ENCODE results near the gene SYT11.
"Not testable (repeated sequence)": the region's sequence is repeated elsewhere in the genome, so short reads cannot be mapped to it uniquely, and the experiment has no call there.

Gene SYT11

GRCh38 chr1:155859234-155859829, at the start of gene SYT11:
Gene SYT11, plus strand, starts transcription at chr1:155859567. Its CDS starts 195 bp downstream, at chr1:155859762.
- DNase-seq, result peak; percentile 97

DNA sequence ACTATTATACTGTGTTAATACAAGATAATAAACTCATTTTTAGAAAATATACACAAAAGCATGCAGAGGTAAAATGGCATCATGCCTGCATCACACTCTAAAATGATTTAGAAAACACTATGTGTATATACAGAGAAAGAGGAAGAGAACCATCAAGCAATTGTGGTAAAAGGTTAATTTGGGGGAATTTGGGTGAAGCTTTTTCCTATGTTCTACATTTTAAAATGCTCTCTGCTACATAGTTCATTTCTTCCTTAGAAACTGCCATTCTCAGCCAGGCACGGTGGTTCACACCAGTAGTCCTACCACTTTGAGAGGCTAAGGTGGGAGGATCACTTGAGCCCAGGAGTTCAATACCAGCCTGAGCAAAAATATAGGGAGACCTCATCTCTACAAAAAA, 46.5 kb upstream of the SYT11 start:
- DNase-seq, result no peak

GRCh38 chr1:155813672-155814071, 45.7 kb upstream of the SYT11 start:
- DNase-seq, result no peak

- no peak for DNase-seq
Observed at GRCh38 chr1:155816351-155816750, 43.0 kb upstream of the SYT11 start.

DNA sequence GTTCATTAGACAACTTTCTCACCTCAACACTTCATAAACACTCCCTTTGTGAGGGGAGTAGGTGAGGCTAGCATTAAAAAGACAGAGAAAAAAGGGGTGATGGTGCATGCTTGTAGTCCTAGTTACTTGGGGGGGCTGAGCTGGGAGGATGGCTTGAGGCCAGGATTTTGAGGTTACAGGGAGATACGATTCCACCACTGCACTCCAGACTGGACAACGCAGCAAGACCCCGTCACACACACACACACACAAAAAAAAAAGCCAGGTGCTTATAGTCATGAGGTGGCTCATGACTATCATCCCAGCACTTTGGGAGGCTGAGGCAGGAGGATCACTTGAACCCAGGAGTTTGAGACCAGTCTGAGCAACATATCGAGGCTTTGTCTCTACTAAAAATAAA, 31.9 kb upstream of the SYT11 start:
- no peak for DNase-seq

GRCh38 chr1:155831279-155831976, 27.9 kb upstream of the SYT11 start:
- DNase-seq, result no peak

DNA sequence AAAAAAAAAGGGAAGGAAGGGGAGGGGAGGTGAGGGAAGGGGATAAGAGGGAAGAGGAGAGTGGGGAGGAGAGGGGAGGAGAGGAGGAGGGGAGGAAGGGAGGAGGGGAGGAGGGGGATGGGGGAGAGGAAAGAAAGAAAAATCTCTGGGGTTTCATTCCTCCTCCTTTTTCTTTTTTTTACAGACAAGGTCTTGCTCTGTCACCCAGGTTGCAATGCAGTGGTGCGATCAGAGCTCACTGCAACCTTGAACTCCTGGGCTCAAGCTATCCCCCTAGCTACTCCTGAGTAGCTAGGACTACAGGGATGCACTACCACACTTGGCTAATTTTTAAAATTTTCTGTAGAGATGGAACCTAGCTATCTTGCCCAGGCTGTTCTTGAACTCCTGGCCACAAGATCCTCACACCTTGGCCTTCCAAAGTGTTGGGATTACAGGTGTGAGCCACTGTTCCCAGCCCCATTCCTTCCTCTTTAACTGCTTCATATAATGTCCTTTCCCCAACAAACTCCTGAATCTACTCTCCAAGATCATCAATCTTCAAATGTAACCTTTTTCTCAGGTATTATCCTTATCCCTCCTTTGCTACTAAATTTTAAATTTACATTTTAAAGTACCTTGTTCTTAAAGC, 25.6 kb upstream of the SYT11 start:
- DNase-seq, result no peak

DNA sequence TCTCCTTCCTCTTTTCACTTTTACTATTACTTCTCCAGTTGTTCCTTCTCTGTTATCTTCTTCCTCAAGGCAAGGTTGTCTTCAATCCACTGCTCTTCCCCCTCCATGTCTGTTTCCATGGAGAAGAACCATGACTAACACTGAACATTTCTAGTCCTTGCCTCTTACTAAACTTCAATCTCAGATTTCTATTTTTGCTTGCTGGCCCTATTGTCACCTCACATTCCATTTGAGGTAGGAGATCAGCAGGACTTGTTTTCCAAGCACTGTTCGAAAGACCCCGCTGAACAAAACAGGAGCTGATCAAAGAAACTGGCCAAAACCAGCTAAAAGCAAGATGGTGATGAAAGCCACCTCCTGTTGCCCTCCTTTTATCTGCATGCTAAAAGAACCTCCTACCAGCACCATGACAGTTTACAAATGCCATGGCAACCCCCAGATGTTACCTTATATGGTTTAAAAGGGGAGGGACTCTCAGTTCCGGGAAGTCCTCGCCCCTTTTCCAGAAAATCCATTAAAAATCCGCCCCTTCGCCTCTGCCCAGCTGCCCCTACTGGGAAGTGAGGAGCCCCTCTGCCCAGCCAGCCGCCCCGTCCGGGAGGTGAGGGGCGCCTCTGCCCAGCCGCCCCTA, 25.0 kb upstream of the SYT11 start:
- no peak for DNase-seq

GRCh38 chr1:155834927-155835399, 24.4 kb upstream of the SYT11 start:
- not testable (repeated sequence) for DNase-seq

DNA sequence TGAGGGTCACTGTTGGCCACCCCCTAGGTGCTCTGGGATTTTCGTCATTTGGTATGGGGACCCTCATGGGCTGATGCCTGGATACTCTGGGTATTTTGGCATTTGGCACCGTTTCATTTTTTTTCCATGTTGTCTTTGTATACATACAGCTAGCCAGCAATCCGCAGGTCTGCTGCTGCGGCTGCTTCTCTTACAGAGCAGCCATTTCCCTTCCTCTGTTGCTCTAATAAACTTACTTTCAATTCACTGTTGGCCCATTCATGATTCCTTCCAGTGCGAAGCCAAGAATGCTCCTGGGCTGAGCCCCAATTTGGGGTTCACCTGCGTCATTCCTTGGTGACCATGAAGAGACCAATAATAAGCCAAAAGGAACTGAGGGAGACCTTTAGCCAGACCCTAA, 23.8 kb upstream of the SYT11 start:
- no peak for DNase-seq

- no peak for DNase-seq
Observed at GRCh38 chr1:155840386-155840785, 19.0 kb upstream of the SYT11 start.

DNA sequence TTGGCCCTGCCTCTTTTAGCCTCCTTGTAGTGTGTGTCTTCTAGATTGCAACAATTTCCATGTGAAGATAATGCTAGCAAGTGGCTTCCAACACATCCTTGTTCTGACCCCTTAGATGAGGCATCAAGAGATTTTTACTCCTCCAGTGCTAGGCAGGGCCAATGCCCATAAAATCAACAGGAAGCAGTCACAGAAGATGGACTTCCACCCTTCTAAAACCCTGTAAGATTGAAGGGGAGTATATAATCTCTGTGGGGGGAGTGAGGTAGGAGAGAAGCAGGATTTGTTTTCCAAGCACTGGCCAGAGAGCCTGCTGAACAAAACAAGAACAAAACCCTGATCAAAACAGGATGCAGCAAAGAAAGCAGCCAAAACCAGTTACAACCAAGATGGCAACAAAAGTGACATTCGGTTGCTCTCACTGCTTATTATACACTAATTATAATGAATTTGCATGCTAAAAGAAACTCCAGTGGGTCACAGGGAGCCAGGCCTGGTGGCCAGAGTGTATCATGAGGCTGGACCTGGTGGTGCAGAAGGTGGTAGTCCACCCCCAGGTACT, 14.4 kb upstream of the SYT11 start:
- no peak for DNase-seq

- DNase-seq, result no peak
Observed at GRCh38 chr1:155847823-155848529, 11.4 kb upstream of the SYT11 start.

GRCh38 chr1:155850345-155850744, 9.0 kb upstream of the SYT11 start:
- no peak for DNase-seq

DNA sequence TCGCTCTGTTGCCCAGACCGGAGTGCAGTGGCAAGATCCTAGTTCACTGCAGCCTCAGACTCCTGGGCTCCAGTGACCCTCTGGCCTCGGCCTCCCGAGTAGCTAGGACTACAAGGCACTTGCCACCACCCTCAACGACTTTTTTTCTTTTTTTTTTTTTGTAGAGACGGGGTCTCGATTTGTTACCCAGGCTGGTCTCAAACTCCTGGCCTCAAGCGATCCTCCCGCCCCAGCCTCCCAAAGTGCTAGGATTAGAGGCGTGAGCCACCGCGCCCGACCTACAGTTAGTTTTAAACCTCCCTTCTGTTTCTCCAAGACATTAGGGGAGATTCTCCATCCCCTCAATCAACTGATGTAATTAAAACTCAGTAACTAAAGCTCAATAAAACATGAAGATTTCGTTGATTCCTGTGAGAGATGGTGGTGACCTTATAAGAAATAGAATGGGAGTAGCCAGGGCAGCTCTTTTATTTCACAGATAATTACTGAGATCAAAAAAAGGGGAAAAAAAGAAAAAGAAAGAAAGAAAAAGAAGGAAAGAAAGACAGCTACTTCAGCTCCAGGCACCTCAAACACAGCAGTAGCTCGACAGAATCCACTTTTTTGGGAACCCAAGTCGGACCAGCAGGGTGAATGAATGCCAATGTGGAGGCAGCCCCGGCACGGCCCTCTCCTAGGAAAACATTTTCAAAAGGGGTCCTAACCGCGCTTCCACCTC, 3.0 kb upstream of the SYT11 start:
- DNase-seq, result no peak

DNA sequence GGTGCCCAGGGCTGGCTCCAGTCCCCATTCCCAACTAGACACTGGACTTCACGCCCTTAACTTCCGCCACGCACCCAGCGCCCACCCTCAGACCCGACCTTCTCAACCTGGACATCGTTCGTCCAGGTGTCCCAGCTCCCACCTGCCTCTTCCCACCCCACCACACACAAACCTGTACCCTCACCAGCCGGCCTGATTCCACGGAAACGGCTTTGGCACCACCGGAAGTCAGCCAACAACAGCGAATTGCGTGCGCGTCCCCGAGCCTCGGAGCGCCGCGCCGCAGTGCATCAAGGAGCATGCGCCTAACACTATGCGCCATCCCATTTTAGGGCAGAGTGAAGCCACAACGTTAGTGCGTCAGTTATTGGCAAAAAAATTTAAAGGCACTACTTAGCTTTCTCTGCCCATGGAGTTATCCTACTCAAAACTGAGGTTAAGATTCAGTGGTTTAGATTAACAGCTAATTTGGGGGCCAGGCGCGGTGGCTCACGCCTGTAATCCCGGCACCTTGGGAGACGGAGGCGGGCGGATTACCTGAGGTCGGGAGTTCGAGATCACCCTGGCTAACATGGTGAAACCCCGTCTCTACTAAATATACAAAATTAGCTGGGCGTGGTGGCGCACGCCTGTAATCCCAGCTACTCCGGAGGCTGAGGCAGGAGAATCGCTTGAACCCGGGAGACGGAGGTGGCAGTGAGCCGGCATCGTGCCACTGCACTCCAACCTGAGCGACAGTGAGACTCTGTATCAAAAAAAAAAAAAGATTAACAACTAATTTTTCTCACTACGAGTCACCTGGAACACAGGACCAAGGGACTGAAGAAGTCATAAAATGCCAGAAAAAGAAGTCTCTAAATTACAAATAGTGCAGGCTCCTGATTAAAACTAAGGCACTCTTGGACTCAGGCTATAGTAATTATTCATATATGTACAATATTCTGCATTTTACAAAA, 2.1 kb upstream of the SYT11 start, which contains the start of gene GON4L:
TSS of gene GON4L (minus strand) at position 240 of the 956 bp plus-strand sequence. CDS start 3,434 bp downstream, outside the sequence.
- peak; percentile 93 for DNase-seq

DNA sequence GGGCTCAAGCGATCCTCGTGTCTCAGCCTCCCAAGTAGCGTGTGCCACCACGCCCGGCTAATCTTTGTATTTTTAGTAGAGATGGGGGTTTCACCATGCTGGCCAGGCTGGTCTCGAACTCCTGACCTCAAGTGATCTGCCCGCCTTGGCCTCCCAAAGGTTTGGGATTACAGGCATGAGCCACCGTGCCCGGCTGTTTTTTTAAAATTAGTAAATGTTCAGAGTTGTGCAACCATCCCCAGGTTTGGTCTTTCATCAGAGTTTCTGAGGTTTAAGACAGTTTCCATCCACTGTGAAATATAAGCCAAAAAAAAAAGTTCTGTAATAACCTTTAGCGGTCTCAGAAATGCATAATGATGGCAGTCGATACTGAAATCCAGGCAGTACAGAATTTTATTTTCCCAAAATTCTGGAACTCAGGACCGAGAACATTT, 550 bp upstream of the SYT11 start:
- DNase-seq, result peak; percentile 58

DNA sequence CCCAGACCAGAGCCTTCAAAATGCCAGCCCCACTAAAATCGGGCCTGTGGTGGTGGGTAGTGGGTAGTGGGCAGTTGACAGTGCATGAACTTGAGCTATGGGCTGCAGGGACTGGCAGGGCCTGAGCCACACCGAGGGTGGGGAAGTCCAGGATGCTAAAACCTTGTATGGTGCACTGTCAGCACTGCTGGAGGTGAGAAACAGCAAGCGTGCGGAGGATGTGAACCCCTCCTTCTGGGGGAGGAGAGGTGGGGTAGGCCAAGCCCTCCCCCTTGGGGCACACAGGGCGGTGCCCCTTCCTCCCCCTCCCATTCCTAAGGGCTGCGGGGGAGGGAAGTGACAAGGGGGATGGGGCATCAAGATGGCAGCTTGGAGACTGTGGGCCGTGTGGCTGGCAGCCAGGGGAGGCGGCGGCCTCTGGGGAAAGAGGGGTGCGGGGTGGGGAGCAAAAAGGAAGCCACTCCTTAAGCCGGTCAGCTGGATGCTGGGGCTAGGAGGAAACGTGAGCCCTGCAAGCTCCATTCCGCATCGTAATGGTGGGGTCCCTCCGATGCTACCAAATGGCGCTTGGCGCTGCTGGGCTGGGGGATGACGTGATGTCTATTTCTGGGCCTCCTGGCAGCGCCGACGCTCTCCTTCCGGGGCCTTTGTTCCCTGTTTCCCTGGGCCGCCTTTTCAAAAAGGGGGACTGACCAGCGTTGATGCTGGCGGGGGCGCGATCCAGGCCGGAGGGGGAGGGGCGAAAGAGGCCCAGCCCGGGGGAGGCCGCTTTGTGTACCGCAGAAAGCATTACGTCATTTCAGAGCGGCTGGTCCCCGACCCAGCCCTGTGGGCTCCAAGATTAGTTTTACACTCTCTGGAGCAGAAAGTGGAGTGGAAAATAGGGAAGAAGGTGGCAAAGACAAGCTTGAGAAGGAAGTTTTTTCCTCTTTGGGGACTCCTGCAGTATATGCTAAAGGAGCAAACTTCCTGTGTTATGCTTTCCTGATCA, 809 bp downstream of the SYT11 start:
- peak; percentile 64 for DNase-seq

- no peak for DNase-seq
Observed at GRCh38 chr1:155860970-155861510, 1.7 kb downstream of the SYT11 start.

Measured in activated CD4-positive, alpha-beta T cell treated with anti-CD3 and anti-CD28 coated beads for 48 hours (primary cell).